Measurements from ENCODE around the gene CNGB1. TPM values are rescaled to one million over a fixed set of nuclear protein-coding genes. Genes with fewer than 3 reads are reported as not detected.
"Not testable (repeated sequence)": the region's sequence is repeated elsewhere in the genome, so short reads cannot be mapped to it uniquely, and the experiment has no call there.

The CNGB1 gene
- total and polyA plus RNA-seq, 4 donors = not detected

DNA sequence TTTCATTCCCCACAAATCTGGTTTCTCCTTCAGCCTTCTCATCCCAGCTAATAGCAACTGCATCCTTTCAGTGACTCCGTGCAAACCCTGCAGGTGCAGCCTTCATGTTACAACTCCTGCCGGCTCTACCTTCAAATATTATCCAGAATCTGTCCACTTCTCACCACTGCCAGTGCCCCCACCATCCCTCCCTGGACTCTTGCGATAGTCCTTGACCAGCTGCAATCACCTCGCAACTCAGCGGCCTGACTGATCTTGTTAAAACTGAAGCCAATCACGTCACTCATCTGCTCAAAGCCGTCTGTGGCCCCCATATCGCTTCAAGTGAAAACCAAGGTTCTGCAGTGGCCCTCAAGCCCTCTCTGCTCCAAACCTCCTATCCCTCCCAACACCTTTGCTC lies 125.8 kb downstream of the CNGB1 start:
- 78 to 80% methylated on average over 8 of the region's 8 CpGs for WGBS, 2 donors
- Histone ChIP-seq H3K9me3 (ENCODE audit: control insufficient read depth, low read length) (no peaks in the 10 kb centered on the region), H3K4me3 (ENCODE audit: low read length in 2 of 2) (no peak overlapping the region), H3K27ac (ENCODE audit: low read depth in 1 of 2, low read length in 2 of 2) (no peak overlapping the region), H3K4me1 (ENCODE audit: control insufficient read depth in 1 of 2, insufficient read depth in 2 of 2, low read length in 2 of 2) (no peaks in the 10 kb centered on the region), H3K36me3 (ENCODE audit: control insufficient read depth in 1 of 2, insufficient read depth in 2 of 2, low read length in 1 of 2) (no peaks in the 10 kb centered on the region), H3K27me3 (ENCODE audit: control insufficient read depth in 1 of 2, insufficient read depth in 2 of 2, low read length in 1 of 2) (no peaks in the 10 kb centered on the region)
- no peak for DNase-seq
- intact Hi-C loops (cut with DNase I) = no loop called here
- ATAC-seq (ENCODE audit: low FRiP score) = no peak

DNA sequence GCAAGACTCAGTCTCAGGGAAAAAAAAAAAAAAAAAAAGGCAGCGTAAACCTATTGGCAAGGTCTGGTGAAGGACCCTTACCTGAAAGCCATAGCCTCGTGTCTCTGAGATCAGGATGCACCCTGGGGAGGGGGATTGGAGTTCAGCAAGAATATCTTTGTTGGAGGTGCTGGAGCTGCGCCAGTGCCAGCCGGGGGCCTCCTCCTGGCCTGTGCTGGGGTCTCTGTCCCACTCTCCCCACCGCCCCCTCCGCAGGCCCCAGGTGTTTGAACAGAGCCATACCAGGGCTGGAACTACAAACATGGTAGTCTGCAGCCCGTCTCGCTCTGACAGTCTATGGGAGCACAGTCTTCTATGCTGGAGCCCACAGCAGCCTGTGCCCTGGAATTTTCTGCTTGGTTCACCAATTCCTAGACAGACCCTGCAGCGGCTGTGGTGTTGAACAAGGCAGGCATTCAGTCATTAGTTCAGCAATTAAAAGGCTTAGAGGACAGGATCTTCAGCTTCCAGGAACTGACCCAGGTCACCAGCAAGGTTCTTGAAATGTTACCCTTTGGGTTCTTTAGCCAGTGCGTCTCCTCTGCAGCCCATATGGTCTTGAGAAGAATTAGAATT lies 126.4 kb downstream of the CNGB1 start:
- Histone ChIP-seq H3K27ac (ENCODE audit: low read depth in 1 of 2, low read length in 2 of 2) (no peak overlapping the region), H3K4me3 (ENCODE audit: low read length in 2 of 2) (no peak overlapping the region), H3K4me1 (ENCODE audit: control insufficient read depth in 1 of 2, insufficient read depth in 2 of 2, low read length in 2 of 2) (no peaks in the 10 kb centered on the region), H3K27me3 (ENCODE audit: control insufficient read depth in 1 of 2, insufficient read depth in 2 of 2, low read length in 1 of 2) (no peaks in the 10 kb centered on the region), H3K9me3 (ENCODE audit: control insufficient read depth, low read length) (no peaks in the 10 kb centered on the region), H3K36me3 (ENCODE audit: control insufficient read depth in 1 of 2, insufficient read depth in 2 of 2, low read length in 1 of 2) (no peaks in the 10 kb centered on the region)
- ATAC-seq (ENCODE audit: low FRiP score) (no peak), DNase-seq (no peak)
- 75 to 85% methylated on average over 9 to 10 of the region's 10 CpGs for WGBS, 2 donors
- intact Hi-C loops (cut with DNase I) = no loop called here

DNA sequence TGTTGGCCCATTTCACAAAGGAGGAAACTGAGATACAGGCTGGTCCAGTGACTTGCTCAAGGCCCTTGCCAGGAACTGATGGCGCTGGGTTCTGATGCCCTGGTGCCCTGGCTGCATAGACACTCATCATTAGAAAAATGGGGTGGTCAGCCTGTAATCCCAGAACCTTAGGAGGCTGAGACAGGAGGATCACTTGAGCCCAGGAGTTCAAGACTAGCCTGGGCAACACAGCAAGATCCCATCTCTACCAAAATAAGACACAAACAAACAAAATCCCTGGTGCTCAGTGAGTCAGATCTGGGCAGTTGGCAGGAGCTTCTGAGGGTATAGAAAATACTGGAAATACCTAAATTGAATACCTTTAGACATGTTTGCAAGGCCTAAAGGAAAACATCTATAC lies 127.5 kb downstream of the CNGB1 start:
- H3K27me3 ChIP-seq (ENCODE audit: control insufficient read depth in 1 of 2, insufficient read depth in 2 of 2, low read length in 1 of 2) = no peaks in the 10 kb centered on the region
- no peaks in the 10 kb centered on the region for H3K9me3 ChIP-seq (ENCODE audit: control insufficient read depth, low read length)
- intact Hi-C loops (cut with DNase I) = no loop called here
- ATAC-seq (ENCODE audit: low FRiP score) (no peak), DNase-seq (no peak)
- no peaks in the 10 kb centered on the region for H3K4me1 ChIP-seq (ENCODE audit: control insufficient read depth in 1 of 2, insufficient read depth in 2 of 2, low read length in 2 of 2)
- 97 to 100% methylated on average over 1 of the region's 1 CpG for WGBS, 2 donors
- H3K4me3 ChIP-seq (ENCODE audit: low read length in 2 of 2) = no peak overlapping the region
- no peak overlapping the region for H3K27ac ChIP-seq (ENCODE audit: low read depth in 1 of 2, low read length in 2 of 2)
- no peaks in the 10 kb centered on the region for H3K36me3 ChIP-seq (ENCODE audit: control insufficient read depth in 1 of 2, insufficient read depth in 2 of 2, low read length in 1 of 2)

DNA sequence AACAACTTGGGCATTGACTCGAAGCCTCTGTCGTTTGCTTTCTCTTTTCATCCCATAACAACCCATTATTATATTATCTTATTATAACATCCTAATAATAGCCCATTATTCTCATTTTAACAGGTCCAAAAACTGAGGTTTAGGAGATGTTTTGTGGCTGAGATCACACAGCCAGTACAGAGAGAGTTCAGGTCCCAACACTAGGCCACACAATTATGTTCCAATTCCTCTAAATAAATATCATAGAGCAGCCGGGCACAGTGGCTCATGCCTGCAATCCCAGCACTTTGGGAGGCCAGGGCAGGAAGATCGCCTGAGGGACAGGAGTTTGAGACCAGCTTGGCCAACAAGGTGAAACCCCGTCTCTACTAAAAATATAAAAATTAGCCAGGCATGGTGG lies 128.3 kb downstream of the CNGB1 start:
- ATAC-seq (ENCODE audit: low FRiP score) (no peak), DNase-seq (no peak)
- no peaks in the 10 kb centered on the region for H3K36me3 ChIP-seq (ENCODE audit: control insufficient read depth in 1 of 2, insufficient read depth in 2 of 2, low read length in 1 of 2)
- intact Hi-C loops (cut with DNase I) = no loop called here
- no peaks in the 10 kb centered on the region for H3K9me3 ChIP-seq (ENCODE audit: control insufficient read depth, low read length)
- no peaks in the 10 kb centered on the region for H3K27me3 ChIP-seq (ENCODE audit: control insufficient read depth in 1 of 2, insufficient read depth in 2 of 2, low read length in 1 of 2)
- H3K4me3 ChIP-seq (ENCODE audit: low read length in 2 of 2) = no peak overlapping the region
- 54 to 60% methylated on average over 5 of the region's 5 CpGs for WGBS, 2 donors
- H3K27ac ChIP-seq (ENCODE audit: low read depth in 1 of 2, low read length in 2 of 2) = no peak overlapping the region
- no peaks in the 10 kb centered on the region for H3K4me1 ChIP-seq (ENCODE audit: control insufficient read depth in 1 of 2, insufficient read depth in 2 of 2, low read length in 2 of 2)

DNA sequence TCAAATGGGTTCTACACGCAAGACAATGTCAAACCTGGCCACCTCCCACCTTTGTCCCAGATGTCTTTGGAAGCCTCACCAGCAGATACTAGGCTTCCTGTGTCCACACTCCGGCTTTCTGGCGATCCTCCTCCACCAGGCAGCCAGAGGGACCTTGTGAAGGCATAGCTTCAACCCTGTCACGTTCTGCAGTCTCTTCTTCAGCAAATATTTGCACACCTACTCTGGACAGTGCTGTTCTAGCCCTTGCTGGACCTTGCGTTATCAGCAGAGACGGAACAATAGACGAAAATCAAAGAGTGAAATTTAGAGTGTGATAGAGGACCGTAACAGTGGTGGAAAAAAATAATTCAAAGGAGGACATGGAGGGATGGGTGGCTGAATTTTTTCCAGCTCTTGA lies 130.1 kb downstream of the CNGB1 start:
- Histone ChIP-seq H3K27me3 (ENCODE audit: control insufficient read depth in 1 of 2, insufficient read depth in 2 of 2, low read length in 1 of 2) (no peaks in the 10 kb centered on the region), H3K9me3 (ENCODE audit: control insufficient read depth, low read length) (no peaks in the 10 kb centered on the region), H3K4me3 (ENCODE audit: low read length in 2 of 2) (no peak overlapping the region), H3K4me1 (ENCODE audit: control insufficient read depth in 1 of 2, insufficient read depth in 2 of 2, low read length in 2 of 2) (no peaks in the 10 kb centered on the region), H3K27ac (ENCODE audit: low read depth in 1 of 2, low read length in 2 of 2) (no peak overlapping the region), H3K36me3 (ENCODE audit: control insufficient read depth in 1 of 2, insufficient read depth in 2 of 2, low read length in 1 of 2) (no peaks in the 10 kb centered on the region)
- DNase-seq = no peak
- ATAC-seq (ENCODE audit: low FRiP score) = no peak
- 88 to 93% methylated on average over 8 of the region's 8 CpGs for WGBS, 2 donors
- intact Hi-C loops (cut with DNase I) = no loop called here

DNA sequence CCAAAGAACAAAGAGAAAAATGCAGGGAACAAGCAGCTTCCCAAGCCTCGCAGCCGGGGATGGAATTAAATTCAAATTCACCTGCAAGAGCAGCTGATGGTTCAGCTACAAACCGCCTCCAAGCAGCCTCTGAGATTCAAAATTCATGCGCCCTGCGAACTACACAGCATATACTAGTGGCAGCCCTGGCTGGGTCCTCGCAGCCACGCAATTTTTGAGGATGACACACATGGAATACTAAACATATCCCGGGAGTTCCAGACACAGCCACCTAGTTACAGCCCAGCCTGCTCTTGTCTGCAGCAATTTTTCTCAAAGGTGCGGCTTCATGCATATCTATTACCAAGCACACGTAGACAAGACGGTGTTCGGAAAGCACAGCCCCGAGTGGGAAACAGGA lies 132.8 kb downstream of the CNGB1 start:
- no peaks in the 10 kb centered on the region for H3K4me1 ChIP-seq (ENCODE audit: control insufficient read depth in 1 of 2, insufficient read depth in 2 of 2, low read length in 2 of 2)
- H3K4me3 ChIP-seq (ENCODE audit: low read length in 2 of 2) = no peak overlapping the region
- no peak overlapping the region for H3K27ac ChIP-seq (ENCODE audit: low read depth in 1 of 2, low read length in 2 of 2)
- intact Hi-C loops (cut with DNase I) = no loop called here
- ATAC-seq (ENCODE audit: low FRiP score) (no peak), DNase-seq (no peak)
- H3K9me3 ChIP-seq (ENCODE audit: control insufficient read depth, low read length) = no peaks in the 10 kb centered on the region
- no peaks in the 10 kb centered on the region for H3K36me3 ChIP-seq (ENCODE audit: control insufficient read depth in 1 of 2, insufficient read depth in 2 of 2, low read length in 1 of 2)
- WGBS, 2 donors = 59 to 66% methylated on average over 13 of the region's 13 CpGs
- H3K27me3 ChIP-seq (ENCODE audit: control insufficient read depth in 1 of 2, insufficient read depth in 2 of 2, low read length in 1 of 2) = no peaks in the 10 kb centered on the region

DNA sequence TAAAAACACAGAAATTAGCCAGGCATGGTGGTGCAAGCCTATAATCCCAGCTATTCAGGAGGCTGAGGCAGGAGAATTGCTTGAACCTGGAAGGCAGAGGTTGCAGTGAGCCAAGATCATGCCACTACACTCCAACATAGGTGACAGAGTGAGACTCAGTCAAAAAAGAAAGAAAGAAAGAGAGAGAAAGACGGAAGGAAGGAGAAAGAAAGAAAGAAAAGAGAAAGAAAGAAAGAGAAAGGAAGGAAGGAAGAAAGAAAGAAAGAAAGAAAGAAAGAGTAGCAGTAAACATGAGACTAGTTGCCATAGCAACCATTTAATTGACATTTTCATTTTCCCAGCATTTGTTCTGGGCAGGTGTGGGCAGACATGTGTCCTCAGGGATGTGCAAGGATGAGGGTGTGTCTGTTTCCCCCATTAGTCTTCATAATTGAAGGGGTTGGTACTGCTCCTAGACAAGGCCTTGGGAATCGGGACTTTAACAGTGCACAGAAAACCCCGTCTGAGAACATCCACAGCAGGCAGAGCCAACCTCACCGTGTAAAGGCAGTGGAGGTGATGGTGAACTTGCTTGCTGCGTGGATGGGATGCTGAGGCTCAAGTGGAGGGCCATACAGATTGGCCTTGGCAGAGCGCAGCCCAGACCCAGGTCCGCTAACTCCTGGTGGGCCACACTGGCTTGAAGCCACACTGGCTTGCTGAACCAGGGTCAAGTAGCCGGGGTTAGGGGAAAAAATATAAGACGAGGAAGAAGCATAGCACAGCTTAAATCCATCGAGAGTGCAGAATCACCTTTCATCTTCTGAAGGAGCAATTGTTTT lies 133.4 kb downstream of the CNGB1 start:
- no peak for DNase-seq
- intact Hi-C loops (cut with DNase I) = no loop called here
- Histone ChIP-seq H3K4me3 (ENCODE audit: low read length in 2 of 2) (no peak overlapping the region), H3K27ac (ENCODE audit: low read depth in 1 of 2, low read length in 2 of 2) (no peak overlapping the region), H3K9me3 (ENCODE audit: control insufficient read depth, low read length) (no peaks in the 10 kb centered on the region), H3K36me3 (ENCODE audit: control insufficient read depth in 1 of 2, insufficient read depth in 2 of 2, low read length in 1 of 2) (no peaks in the 10 kb centered on the region), H3K27me3 (ENCODE audit: control insufficient read depth in 1 of 2, insufficient read depth in 2 of 2, low read length in 1 of 2) (no peaks in the 10 kb centered on the region), H3K4me1 (ENCODE audit: control insufficient read depth in 1 of 2, insufficient read depth in 2 of 2, low read length in 2 of 2) (no peaks in the 10 kb centered on the region)
- no peak for ATAC-seq (ENCODE audit: low FRiP score)
- 84% methylated on average over 10 of the region's 10 CpGs for WGBS, 2 donors

DNA sequence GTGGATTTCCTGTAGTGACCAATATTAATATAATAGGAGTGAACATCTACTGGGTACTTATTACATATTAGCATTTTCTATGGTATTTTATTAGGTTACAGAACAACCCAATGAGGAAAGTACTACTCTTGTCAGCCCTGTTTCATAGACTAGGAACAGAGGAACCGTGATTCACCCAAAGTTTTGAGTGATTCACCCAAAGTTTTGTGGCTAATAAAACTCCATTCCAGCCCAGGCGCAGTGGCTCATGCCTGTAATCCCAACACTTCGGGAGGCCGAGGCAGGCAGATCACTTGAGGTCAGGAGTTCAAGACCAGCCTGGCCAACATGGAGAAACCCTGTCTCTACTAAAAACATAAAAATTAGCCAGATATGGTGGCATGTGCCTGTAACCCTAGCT lies 135.5 kb downstream of the CNGB1 start:
- H3K4me1 ChIP-seq (ENCODE audit: control insufficient read depth in 1 of 2, insufficient read depth in 2 of 2, low read length in 2 of 2); H3K27ac ChIP-seq (ENCODE audit: low read depth in 1 of 2, low read length in 2 of 2); H3K36me3 ChIP-seq (ENCODE audit: control insufficient read depth in 1 of 2, insufficient read depth in 2 of 2, low read length in 1 of 2); intact Hi-C loops (cut with DNase I); ATAC-seq (ENCODE audit: low FRiP score); H3K27me3 ChIP-seq (ENCODE audit: control insufficient read depth in 1 of 2, insufficient read depth in 2 of 2, low read length in 1 of 2); DNase-seq; H3K4me3 ChIP-seq (ENCODE audit: low read length in 2 of 2); H3K9me3 ChIP-seq (ENCODE audit: control insufficient read depth, low read length): not testable (repeated sequence)
- WGBS, 2 donors = 89 to 93% methylated on average over 4 of the region's 4 CpGs

DNA sequence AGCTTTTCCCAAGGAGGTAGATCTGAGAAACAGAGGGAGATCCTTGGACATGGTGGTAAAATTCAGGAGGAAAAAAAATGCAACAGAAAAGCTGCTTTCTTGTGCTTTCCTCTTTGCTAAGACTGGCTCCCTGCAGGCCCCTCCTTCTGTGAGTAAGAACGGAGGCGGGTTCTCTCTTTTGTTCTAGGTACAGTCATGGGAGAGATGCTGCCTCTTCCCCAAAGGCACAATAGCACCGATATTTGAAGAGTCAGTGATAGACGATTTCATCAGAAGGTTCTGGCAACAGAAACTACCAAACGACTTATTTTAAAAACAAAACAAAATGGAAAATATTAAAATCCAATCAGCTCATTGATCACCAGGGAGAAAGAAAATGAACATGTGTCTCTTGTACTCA lies 136.0 kb downstream of the CNGB1 start:
- H3K4me3 ChIP-seq (ENCODE audit: low read length in 2 of 2) = no peak overlapping the region
- H3K36me3 ChIP-seq (ENCODE audit: control insufficient read depth in 1 of 2, insufficient read depth in 2 of 2, low read length in 1 of 2) = no peaks in the 10 kb centered on the region
- H3K27me3 ChIP-seq (ENCODE audit: control insufficient read depth in 1 of 2, insufficient read depth in 2 of 2, low read length in 1 of 2) = no peaks in the 10 kb centered on the region
- WGBS, 2 donors = 67 to 72% methylated on average over 5 of the region's 5 CpGs
- H3K4me1 ChIP-seq (ENCODE audit: control insufficient read depth in 1 of 2, insufficient read depth in 2 of 2, low read length in 2 of 2) = no peaks in the 10 kb centered on the region
- H3K9me3 ChIP-seq (ENCODE audit: control insufficient read depth, low read length) = no peaks in the 10 kb centered on the region
- ATAC-seq (ENCODE audit: low FRiP score) (no peak), DNase-seq (no peak)
- intact Hi-C loops (cut with DNase I) = no loop called here
- no peak overlapping the region for H3K27ac ChIP-seq (ENCODE audit: low read depth in 1 of 2, low read length in 2 of 2)

Measured in aorta (tissue), 5 donors.